RPMI8226 (cell line): ENCODE results near the gene GPC6.

Experiments used
- DNase-seq: peaks from one replicate; pipeline ENCODE4 v3.0.0-alpha.2; 2015

GPC6 gene

GRCh38 chr13:93800342-93800741 is 573.7 kb downstream of the GPC6 start:
- DNase-seq: no peak

- no peak for DNase-seq
Observed at GRCh38 chr13:93805736-93806135, 579.1 kb downstream of the GPC6 start.

GRCh38 chr13:93806861-93807260 is 580.3 kb downstream of the GPC6 start:
- no peak for DNase-seq

DNA sequence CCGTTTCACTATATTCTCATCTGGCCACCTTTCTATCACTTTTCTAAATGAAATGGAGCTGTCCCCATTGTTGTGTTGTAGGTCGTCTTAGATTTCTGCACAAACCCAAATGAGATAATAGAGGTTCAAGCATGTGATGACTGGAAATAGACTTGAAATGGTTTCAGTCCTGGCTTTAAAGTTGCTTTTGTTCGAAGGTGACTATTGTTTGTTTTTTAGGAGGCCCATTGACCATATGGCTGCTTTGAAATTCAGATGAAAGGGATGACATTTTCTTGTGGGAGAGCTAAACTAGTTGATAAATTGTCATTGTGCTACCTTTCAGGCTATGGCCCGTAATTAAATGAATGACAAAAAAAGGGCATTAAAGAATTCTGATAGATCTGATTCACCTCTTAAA is 583.7 kb downstream of the GPC6 start:
- DNase-seq: no peak

DNA sequence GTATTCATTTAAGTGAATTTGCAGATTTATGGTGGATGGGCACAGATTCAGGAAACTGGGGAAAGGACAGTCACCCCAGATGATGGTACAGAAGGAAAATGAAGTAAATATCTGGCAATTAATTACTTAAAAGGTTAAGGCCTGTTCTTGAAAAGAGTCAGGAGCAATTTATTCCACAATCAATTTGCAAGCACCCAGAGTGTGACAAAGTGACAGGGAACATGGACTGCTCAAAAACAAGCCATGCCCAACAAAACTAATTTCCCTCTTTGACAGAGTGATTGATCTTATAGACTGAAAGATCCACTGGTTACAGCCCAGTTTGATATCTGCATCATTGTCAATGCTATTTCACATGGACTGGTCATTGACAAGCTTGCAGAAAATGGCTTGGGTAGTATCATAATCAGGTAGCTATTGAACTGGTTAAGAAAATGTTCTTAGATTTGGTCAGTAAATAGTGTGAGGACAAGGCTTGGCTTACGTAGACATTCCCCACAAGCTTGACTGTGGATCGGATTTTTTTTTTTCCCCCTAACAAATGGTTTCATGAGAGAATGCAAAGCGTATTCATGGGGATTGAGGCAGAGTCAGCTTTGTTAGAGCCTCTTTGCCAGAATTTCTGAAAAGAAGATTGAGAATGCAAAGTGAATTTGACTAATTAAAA is 584.6 kb downstream of the GPC6 start:
- no peak for DNase-seq

GRCh38 chr13:93811738-93812112 is 585.1 kb downstream of the GPC6 start:
- DNase-seq: no peak

DNA sequence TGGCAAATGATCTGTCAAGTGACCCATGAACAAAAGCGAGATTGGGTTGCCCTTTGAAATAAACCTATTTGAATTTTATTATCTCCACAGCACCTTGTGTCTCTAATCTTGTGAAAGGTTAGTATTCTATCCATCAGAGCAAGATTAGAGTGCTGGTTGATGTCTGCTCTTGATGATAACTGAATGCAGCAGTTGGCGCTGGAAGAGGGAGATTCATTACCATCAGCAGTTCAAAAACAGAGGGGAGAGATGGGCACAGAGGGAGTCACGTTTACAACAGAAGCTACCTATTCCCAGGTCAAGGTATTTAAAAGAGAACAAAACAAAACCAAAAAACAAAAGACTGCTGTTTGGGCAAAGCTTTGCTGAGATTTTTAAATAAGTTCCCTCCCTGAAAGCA is 588.1 kb downstream of the GPC6 start:
- no peak for DNase-seq

DNA sequence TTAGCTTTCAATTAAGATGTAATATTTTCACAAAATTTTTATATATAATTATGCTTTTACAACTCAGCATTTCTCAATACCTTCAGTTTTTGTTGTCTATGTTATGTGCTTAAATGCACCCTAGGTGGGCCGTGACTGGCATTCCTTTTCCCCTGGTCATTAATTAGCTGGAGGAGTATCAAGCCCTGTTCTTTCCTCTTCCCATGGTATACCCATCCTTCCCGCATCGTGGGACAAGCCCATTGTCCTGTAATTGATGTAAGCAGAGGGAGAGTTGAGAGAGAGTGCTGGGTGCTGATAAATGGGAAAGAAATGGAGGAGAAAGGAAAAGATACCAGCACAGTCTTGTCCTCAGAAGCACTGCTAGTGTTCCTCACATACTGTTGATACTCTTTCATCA is 591.7 kb downstream of the GPC6 start:
- DNase-seq: no peak

DNA sequence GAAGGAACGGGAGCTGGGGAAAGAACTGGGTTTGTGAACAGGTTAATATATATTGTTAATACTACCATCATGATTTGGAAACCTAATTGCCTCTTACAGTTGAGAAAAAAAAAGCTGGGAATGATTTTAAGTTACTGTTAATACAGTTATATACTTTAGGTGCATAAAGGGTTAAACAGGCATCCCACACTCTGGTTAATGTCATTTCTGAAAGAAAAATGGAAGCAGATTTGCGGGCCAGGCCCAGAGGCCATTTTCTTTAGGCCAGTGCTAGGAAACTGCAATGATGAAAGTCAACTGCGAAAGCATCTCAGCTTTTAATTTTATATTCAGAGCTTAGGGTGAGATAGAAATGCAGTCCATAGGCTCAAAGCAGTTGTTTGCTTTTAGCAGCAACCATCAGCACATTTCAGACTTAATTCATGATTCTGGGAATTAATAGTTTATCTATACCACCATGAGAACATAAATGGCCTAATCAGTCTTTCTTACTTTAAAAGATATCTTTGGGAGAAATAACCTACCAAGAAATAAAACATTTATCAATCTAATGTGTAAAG is 592.8 kb downstream of the GPC6 start:
- DNase-seq: no peak

GRCh38 chr13:93824286-93824685 is 597.7 kb downstream of the GPC6 start:
- DNase-seq: no peak

DNA sequence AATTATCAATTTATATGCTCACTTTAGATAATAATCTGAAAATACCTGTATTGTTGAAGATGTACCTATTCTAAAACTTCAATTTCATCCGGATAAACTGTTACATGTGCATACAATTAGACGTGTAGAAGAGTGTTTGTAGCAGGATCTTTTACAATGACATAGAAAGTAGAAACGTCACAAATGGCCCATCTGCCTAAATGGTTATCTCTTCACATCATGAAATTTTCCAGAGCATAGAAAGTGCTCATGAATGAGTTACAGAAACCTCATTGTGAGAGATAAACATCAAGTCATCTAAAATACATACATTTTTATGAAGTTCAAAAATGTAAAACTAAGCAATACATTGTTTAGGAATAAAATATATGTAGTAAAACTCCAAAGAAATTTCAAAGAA is 607.4 kb downstream of the GPC6 start:
- no peak for DNase-seq

GRCh38 chr13:93843082-93843481 is 616.5 kb downstream of the GPC6 start:
- DNase-seq: no peak

GRCh38 chr13:93847162-93847561 is 620.6 kb downstream of the GPC6 start:
- no peak for DNase-seq

DNA sequence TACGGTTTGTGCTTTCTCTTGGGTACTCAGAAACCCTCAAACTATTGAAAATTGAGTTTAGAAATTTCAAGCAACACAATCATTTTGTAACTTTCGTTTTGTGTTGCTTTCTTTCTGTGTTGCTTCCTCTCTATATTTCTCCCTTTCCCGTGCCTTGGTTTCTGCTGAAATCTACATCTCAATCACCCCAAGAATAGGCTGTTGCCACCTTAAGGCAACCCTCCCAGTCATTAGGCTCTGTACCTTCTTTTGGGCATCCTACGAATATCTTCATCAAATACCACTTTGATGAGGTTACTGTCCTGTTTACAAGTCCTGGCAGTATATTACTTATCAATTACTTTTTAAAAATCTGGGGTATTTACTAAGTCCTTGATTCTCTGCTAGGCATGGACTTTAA is 621.6 kb downstream of the GPC6 start:
- no peak for DNase-seq

- no peak for DNase-seq
Observed at GRCh38 chr13:93851236-93851635, 624.6 kb downstream of the GPC6 start.

GRCh38 chr13:93853912-93854311 is 627.3 kb downstream of the GPC6 start:
- DNase-seq: no peak

DNA sequence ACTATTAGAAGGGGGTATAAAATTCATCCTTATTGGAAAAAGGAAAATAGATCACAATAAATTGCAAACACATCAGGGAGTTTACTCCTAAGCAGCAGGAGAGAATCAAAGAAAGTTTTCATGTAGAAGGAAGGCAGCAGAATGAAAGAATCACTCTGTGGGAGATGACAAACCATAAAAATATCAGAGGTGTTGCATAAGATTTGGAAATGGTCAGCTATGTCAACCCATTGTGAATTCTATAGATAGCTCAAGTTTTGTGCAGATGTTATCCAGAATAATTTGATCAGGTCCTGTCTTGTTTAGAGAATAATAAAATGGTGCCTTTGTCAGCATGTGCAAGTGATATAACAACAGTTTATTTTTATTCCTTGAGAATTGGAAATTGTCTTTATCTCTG is 630.5 kb downstream of the GPC6 start:
- no peak for DNase-seq

DNA sequence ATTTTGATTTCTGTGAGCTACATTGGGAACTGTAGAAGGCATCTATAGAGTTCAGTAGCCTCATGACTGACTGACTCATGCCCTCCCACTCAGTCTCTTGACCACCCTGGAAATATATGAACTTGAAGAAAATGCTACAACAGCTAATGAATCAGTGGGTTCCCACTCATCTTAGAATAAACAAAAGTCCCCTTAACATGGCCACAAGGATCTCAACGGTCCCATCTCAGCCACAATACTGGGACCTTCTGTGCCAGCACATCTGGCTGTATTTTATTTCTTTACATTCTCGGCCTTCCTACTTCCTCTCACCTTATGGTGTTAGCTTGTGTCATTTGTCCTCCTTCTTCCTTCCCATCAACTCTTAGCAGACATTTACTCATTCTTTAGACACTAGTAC is 633.1 kb downstream of the GPC6 start:
- no peak for DNase-seq

DNA sequence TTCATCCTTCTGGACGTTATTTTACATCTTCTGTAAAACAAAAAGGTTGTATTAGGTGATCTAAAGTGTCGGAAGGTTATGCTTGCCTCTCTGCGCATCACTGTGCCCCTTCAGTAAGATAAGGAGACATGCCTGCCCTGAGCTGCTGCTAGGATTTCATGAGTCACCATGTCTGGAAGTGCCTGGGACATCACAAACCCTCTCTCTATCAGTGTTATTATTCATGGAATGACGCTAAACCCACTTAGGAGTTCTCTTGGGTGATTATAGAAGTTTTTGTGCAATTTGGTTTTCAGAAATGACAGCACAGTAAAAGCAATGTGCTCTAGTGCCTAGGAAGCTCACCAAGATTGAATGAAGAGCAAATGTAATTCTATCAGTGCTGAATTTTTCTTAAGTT is 635.2 kb downstream of the GPC6 start:
- no peak for DNase-seq

- no peak for DNase-seq
Observed at GRCh38 chr13:93862259-93862658, 635.7 kb downstream of the GPC6 start.

DNA sequence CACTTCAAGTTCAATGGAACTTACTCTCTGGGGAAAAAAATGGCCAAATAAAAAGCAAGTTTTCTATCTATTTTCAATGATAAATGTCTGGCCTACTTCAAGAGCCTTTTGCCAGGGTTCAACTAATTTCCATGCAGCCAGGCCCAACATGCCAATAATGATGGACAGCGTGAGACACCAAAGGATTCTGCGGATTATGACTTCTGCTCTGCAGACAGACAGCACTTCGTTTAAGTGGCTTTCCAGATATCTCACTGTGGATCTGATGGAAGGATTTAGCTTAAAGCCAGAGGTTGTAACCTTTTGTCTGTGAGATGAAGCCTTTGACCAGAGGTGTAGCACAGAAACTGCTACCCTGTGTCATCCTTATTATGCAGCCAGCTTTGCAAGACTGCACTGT is 638.6 kb downstream of the GPC6 start:
- DNase-seq: no peak

- DNase-seq: no peak
Observed at GRCh38 chr13:93867481-93867880, 640.9 kb downstream of the GPC6 start.

DNA sequence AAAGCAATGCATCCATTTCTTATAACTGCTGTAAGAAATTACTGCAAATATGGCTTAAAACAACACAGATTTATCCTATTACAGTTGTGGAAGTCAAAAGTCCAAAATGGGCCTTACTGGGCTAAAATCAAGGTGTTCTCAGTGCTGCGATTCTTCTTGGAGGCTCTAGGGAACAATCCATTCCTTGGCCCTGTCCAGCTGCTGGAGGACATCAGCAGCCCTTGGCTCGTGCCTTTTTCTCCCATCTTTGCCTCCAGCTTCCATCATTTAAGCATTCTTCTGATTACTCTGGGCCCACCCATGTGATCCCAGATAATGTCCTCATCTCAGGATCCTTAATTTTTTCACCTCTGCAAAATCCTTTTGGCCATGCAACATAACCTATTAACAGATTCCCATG is 645.8 kb downstream of the GPC6 start:
- DNase-seq: no peak

GRCh38 chr13:93872786-93873347 is 646.3 kb downstream of the GPC6 start:
- no peak for DNase-seq

GRCh38 chr13:93875547-93875946 is 648.9 kb downstream of the GPC6 start:
- DNase-seq: no peak
